Cardiac septum (tissue), 1 donor: ENCODE data around the gene PDSS1. TPM values are rescaled to one million over a fixed set of nuclear protein-coding genes. Genes with fewer than 3 reads are reported as not detected.
"Not testable (repeated sequence)": the region's sequence is repeated elsewhere in the genome, so short reads cannot be mapped to it uniquely, and the experiment has no call there.

ENCODE experiments used
- DNase-seq: peaks from one replicate; pipeline ENCODE4 v3.0.0-alpha.2; 2020; ENCODE audit warnings: low spot score
- intact Hi-C: fragments of 100-400 bp; cut with DNase I; formaldehyde crosslinking; loops from one replicate; pipeline ENCODE4 v1.14.0; 2022
- long read RNA-seq: library from polyadenylated mRNA; unstranded; transcript quantifications from one replicate; pipeline ENCODE4 v2.0.0, GENCODE V29; 2021
- total RNA-seq: library from RNA; stranded (reverse); fragmentation: NEBNext Ultra II Directional; extraction: Animal tissue kit (Norgen Biotek cat#: 25700); gene quantifications from one replicate; pipeline ENCODE4 v1.2.1, GENCODE V29; 2021
- donor health status: DM: no; HTN: no; CAD: no.

PDSS1 gene, protein sequence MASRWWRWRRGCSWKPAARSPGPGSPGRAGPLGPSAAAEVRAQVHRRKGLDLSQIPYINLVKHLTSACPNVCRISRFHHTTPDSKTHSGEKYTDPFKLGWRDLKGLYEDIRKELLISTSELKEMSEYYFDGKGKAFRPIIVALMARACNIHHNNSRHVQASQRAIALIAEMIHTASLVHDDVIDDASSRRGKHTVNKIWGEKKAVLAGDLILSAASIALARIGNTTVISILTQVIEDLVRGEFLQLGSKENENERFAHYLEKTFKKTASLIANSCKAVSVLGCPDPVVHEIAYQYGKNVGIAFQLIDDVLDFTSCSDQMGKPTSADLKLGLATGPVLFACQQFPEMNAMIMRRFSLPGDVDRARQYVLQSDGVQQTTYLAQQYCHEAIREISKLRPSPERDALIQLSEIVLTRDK
- 6.4 TPM for total RNA-seq
- long read RNA-seq, transcript PDSS1-201 (12 exons, 1,626 nt): major isoform, 8 of 12 reads
- long read RNA-seq, partial matches to known transcripts: 0 of 12 reads
- long read RNA-seq, other reads (novel, unspliced or antisense): 4 of 12 reads

DNA sequence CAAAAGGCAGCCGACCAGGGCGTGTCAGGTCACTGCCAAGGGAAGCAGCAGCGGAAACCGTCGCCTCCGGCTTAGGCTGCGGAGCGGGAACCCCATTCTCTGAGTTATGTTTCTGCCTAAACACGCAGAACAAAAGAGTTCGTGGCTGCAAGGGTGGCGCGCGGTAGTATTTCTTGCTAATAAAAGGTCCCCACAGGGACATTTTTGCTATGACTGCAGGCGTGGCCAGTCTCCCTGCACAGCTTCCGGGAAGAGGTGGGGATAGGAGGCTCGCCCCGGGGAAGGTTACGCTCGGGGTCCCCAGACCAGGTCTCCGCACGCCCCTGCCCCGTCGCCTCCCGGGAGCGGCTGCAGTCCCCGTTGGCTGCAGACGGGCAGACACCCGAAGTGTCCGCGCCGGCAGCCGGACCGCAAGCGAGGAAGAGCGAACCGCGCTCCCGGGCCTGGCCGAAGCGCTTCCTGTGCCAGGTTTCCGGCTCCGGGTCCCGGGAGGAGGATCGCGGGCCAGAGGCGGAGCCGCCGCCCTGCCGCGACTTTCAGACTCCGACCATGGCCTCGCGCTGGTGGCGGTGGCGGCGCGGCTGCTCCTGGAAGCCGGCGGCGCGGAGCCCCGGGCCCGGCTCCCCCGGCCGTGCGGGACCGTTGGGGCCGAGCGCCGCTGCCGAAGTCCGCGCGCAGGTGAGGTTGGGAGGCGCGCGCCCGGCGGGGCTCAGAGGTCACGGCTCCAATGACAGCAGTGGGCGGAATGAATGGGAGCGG, at the start of gene PDSS1:
Gene PDSS1 (plus strand): TSS at position 539 of the 759 bp plus-strand sequence. CDS start 11 bp downstream, at position 550.
- intact Hi-C loops: loop anchor here (1.0 kb wide), 1 partner anchor 163 kb away; the partner anchor contains the start of gene ABI1
- peak; percentile 91 for DNase-seq

DNA sequence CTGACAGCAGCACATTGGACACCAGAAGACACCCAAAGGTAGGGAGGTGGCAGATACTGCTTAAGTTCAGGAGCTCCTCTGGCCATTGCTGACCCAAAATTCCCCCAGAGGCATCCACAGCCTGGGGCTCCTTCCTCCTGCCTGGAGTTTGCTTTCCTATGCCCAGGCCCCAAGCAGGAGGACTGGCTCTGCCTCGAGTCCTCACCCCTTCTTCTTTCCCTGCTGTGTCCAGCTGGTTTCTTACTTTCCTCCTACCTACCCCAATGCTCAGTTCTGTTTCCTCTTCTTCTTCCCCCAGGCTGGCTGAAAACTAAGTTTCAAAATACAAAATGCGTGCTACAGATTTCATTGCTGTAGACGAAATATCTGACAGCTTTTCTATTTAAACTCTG, 49.3 kb upstream of the PDSS1 start:
- DNase-seq, intact Hi-C loops: not testable (repeated sequence)

DNA sequence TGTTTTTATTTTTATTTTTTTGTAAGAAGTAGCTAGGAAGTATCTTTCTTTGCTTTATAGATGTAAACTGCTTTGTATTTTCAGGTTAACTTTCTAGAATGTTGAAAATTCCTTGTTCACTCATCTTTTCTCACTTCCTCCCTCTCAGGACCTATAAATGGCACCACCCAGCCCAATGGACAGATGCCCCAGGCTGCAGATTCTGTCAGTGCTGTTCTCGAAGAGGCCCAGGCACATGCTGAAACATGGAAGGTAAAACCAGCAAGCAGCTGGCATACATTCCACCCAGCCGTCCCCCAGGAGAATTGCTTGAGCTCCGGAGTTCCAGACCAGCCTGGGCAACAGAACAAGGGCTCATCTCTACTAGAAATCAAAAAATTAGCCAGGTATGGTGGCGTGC, 47.1 kb upstream of the PDSS1 start:
- intact Hi-C loops: no loop called here
- no peak for DNase-seq

DNA sequence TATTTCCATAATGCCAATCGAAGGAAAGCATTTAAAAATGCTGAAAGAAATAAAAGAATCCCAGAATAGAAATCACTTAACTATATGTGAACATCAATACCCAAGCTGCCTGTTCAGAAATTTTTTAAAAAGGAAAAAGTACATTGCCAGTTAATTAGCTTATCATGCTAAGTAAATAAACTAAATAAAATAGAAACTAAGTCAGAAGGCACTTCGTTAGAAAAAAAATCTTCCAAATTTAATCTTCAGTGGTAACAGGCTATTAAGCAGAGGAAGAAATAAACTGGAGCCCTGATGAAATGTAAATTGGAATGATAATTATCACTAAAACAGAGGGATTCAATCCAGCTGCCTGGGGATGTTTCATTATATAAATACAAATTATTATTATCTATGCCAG, 46.0 kb upstream of the PDSS1 start:
- DNase-seq, intact Hi-C loops: not testable (repeated sequence)

DNA sequence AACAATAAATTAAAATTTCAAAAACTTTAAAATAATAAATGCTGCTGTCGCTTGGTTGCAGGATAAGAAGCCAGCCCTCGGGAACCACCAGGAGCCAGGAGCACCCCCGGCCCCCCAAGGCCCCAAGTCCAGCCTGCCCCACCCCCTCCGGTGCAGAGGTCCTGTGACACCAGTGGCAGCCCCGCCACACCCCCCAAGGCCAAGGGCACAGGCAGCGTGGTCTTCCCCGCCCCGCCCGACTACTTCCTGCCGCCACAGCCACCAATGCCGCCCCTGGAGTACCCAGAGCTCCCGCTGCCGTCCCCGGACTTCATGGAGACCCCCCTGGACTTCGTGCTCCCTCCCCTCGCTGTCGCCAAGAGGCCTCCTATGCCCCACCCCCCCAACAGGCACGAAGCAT, 44.5 kb upstream of the PDSS1 start:
- no peak for DNase-seq
- intact Hi-C loops: no loop called here

DNA sequence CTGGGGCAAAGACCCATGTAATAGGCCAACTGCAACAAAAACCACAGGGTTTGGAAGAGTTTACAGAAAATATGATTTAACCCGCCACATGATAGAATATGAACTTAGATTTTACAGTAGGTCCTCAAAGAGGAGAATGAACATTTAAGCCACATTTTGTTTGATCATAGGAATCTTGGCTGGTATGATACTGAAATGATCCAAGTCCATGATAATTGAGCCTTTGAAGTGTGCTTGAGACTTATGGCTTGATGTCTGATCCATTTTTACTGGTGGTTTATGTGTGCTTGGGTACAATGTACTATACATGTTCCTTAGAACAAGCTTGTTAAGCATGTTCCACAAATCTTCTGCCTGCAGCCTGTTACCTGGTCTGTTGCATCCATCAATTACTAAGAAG, 41.8 kb upstream of the PDSS1 start:
- DNase-seq: no peak
- intact Hi-C loops: no loop called here

DNA sequence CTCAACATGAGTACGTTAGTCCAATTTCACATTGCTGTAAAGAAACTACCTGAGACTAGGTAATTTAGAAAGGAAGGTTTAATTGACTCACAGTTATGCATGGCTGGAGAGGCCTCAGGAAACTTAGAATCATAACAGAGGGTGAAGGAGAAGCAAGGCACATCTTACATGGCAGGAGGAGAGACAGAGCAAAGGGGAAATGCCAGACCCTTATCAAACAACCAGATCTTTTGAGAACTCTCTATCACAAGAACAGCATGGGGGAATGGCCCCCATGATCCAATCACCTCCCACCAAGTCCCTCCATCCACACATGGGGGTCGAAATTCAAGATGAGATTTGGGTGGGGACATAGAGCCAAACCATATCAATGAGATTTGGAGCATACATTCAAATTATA, 34.6 kb upstream of the PDSS1 start:
- intact Hi-C loops: no loop called here
- no peak for DNase-seq

DNA sequence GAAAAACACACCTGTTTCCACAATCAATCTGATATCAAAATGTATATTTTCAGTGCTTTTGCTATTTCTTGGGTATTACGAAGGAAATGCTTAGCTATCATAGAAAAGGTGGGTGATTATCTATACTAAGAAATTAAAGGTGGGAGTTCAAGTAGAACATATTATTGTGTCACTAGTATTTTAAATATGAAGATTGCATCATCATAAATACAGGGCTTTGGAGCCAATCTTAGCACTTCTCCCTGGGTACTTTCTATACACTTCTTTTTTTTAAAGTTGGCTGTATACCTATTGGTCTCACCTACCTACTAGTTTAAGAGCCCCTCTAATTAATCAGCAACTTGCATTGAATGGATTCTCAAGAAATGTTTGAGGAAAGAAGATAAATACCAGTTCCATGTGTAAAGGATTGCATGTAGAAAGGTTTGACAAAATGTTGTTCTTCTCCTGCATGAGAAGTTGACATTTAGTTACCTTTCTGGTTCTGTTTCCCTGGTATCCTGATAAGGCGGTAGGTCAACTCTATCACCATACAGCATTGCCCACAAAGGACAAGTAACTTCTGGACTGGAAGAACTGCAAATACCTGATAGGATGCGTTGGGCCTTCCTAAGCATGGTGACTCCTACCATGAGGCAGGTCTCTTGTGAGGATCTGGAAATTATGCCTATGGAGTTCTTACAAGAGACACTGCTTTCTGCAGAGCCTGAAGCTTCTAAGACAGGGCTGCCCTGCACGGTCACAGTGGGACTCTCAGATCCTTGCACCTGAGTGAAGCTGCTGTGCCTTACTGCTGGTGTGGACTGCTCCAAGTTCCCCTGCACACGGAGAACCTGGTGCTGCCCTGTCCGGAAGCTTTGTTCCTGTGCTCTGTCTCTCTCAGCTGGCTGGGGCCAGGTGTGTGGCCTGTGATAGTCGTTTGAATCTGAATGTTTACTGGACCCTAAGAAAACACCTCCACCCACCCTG, 32.1 kb upstream of the PDSS1 start:
- DNase-seq: no peak
- intact Hi-C loops: no loop called here

DNA sequence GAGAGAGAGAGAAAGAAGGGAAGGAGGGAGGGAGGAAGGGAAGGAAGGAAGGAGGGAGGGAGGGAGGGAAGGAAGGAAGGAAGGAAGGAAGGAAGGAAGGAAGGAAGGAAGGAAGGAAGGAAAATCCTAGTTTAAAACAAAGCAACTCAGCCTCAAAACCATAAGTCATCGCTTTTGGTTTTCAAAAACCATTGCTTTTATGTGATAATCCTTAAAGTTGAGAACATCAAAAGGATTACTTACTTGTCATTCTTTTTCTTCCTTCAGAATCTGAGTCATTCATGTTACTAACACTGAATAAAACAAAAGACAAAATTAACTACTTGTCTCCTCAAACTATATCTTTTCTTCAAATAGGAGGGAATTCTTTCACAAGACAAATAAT, 21.6 kb upstream of the PDSS1 start:
- no peak for DNase-seq
- intact Hi-C loops: no loop called here

DNA sequence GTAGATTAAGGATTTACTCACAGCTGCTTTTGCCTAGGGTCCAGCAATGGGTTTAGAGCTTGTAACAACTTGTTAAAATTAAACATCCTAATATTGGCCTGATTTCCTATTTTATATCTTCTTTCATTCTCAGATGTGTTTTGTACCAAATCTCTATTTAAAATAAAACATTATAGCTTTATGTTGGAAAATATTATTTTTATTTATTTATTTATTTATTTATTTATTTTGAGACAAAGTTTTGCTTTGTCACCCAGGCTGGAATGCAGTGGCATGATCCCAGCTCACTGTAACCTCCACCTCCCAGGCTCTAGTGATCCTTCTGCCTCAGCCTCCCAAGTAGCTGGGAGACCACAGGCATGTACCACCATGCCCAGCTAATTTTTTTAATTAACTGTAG, 17.9 kb upstream of the PDSS1 start:
- no peak for DNase-seq
- intact Hi-C loops: no loop called here

DNA sequence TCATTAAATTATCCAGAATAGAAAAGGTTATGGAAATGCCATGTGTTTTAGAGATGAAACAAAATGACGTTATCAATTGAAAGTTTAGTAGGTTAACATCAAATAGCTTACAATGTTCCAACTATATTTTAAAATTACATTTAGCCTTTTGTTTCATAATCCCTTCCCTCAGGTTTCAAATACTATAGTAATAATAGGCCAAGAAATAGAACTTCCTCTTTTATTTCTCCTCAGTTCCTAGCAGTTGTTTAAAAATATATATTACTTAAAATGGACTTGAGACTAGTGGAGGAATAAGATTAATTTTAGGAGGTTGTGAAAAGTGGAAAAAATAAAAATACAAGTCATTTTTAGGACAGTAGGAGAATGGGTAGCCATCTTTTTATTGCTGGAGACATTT, 16.4 kb upstream of the PDSS1 start:
- DNase-seq: no peak
- intact Hi-C loops: loop anchor here (5.0 kb wide), 1 partner anchor 201 kb away; no protein-coding TSS in a partner anchor

DNA sequence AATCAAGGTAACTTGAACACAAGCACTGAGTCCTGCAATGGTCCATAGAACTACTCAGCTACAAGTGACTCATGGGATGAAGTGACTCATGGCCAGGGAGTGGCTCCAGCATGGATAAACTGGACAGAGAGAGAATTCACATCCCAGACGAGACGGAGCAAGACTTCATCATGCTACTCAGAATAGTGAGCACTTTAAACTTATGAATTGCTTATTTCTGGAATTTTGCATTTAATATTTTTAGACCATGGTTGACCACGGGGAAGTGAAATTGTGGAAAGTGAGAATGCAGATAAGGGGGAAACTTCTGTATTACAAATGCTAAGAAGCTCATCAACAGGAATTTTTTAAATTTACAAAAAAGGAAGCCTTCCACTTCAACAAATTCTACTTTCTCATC, 15.5 kb upstream of the PDSS1 start:
- intact Hi-C loops: loop anchor here (5.0 kb wide), 1 partner anchor 200 kb away; no protein-coding TSS in a partner anchor

DNA sequence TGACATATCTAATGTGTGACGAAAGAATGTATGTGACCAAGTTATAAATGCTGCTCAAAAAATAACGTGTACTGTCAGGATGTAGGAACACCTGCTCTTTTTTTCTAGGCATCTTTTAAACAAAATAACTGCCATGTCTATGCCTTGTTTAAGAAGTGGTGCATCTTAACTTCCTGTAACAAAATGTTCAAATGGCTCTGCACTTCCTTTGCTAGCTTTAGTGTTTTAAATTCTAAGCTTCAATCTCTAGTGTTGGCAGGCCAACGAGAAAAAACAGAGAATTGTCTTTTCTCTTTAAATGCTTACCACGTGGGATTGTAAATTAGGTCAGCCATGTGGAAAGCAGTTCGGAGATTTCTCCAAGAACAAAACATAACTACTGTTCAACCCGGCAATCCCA, 14.6 kb upstream of the PDSS1 start:
- intact Hi-C loops: loop anchor here (5.0 kb wide), 1 partner anchor 199 kb away; no protein-coding TSS in a partner anchor
- no peak for DNase-seq

More for the DNA sequence above, 15.5 kb upstream of the PDSS1 start:
- not testable (repeated sequence) for DNase-seq

DNA sequence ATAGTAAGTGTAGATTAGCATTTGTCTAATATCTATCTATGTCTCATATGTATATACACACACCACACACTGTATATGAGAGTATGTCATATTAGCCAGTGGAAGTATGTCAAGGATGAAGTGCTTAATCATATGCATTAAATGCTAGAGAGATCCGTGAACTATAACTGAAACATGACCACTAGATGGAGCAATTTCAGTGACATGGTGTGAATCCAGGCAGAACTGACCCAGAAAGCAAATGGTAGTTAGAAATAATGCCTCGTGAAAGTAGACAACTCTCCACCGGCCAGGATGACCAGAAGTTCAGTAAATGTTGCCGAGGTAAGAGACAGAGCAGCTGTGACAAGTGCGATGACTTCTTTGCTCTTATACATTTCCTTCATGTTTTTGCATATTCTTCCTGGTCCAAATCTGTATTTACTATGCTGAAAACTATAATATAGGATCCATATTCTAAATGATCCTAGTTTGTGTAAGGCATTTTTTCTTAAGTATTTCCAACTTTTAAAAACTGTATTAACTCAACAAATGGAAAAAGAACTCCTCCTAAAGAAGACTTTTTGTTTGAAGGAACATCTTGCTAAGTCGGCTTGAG, 12.7 kb upstream of the PDSS1 start:
- DNase-seq: not testable (repeated sequence)
- intact Hi-C loops: loop anchor here (5.0 kb wide), 1 partner anchor 198 kb away; no protein-coding TSS in a partner anchor

DNA sequence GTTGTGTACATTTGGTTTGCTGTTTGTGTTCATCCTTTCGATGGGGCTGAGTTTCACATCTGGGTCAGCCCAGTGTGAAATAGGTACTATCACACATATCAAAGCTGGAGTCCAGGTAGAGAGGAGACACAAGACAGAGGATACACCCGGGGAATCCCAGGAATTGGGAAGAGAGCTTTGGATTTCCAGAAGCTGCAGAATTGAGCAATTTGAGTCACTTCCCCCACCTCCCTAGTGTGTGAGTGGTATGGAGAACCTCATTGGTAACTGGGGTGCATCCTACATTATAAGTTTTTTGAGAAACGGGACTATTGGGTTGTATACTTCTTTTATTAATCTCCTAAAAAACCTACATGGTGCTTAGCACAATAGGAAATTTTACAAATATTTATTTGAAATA, 12.1 kb upstream of the PDSS1 start:
- no peak for DNase-seq
- intact Hi-C loops: no loop called here

DNA sequence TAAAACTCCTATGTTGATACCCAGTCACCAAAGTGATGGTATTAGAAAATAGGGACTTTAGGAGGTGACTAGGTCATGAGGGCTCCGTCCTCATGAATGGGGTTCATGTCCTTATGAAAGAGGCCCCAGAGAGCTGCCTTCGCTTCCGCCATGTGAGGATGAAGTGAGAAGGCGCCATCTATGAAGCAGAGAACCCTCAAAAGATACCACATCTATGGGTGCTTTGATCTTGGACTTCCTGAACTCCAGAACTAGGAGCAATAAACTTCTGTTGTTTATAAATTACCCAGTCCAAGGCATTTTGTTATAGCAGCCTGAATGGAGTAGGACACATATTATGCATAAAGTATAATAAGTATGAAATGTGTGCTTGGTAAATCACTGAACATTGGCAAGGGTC, 8.1 kb upstream of the PDSS1 start:
- DNase-seq: no peak
- intact Hi-C loops: no loop called here

DNA sequence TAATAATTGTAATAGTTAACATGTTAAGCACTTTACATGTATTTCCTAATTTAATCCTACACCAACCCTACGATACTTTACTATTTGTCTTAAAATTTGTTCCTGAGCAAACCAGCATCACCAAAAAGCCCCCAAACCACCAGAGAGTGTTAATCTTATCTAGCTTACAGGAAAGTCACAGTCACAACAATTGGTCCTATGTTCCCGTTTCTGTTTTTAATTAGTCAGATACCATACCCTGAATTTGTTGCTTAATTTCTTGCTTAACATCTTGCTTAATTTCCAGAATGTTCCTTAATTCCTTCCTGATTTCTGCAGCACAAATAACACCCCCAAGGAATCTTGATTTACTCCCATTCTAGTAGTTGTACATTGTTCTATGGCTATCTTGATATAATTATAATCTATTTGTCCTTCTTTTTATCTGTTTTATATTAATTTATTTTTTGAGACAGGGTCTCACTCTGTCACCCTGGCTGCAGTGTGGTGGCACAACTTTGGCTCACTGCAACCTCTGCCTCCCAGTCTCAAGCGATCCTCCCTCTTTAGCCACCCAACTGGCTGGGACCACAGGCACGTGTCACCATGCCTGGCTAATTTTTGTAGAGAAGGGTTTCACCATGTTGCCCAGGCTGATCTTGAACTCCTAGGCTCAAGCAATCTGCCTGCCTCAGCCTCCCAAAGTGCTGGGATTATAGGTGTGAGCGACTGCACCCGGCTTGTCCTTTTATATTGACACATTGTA, 6.6 kb upstream of the PDSS1 start:
- DNase-seq: no peak
- intact Hi-C loops: no loop called here

DNA sequence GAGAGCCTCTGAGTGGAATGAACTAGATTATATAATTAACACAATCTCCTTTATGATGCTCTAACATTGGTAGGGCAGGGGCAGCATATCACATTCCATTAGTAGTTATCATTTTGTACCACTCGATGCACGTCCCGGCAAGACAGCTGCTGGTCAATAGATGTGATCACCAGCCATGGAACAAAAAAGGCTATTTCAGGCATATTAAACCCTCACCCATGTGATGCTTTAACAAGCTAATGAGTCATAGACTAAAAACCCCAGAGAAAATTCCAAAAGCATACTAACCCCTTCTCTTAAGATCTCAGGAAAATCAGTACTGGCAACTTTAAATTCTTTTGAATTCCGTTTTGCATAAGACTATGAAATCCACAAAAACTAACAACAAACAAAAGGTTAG, 3.0 kb upstream of the PDSS1 start:
- intact Hi-C loops: not testable (repeated sequence)

More for the DNA sequence above, 3.0 kb upstream of the PDSS1 start:
- DNase-seq: not testable (repeated sequence)
